ENCODE data around the gene CP. TPM values are rescaled to one million over a fixed set of nuclear protein-coding genes. Genes with fewer than 3 reads are reported as not detected.

CP gene
- total and polyA plus RNA-seq, 11 donors = 0.68 to 5.5 (median 3.5) TPM

DNA sequence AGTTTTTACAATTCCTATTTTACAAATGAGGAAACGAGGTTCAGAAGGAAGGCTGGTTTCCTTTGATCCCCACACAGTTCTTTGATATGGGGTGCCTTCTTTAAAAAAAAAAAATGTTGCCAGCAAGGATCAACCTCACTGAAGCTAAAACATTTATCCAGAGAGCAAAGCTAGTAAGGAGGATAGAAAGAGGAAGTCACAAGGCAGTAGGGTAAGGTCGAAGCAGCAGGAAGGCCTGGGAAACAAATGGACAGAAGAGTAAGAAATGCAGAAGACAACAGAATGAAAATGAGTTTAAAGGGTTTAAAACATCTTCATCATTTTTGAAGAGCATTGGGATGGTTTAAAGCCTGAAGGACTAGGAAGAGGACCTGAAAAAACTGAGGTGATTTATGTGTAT lies 30.6 kb upstream of the CP start:
- H3K9me3 ChIP-seq = no peaks in the 10 kb centered on the region
- no peaks in the 10 kb centered on the region for H3K27me3 ChIP-seq
- peaks cover 0 to 13% (median 3%) of the 10 kb centered on the region in 12 donors for H3K4me1 ChIP-seq
- DNase-seq (no peak), ATAC-seq (no peak)
- H3K4me3 ChIP-seq = no peak overlapping the region
- H3K27ac ChIP-seq = no peak overlapping the region
- intact Hi-C loops (cut with DNase I) = no loop called here
- 77 to 86% (median 79%) methylated on average over 2 of the region's 2 CpGs for WGBS, 4 donors
- H3K36me3 ChIP-seq = no peaks in the 10 kb centered on the region
- TF ChIP-seq, protein P1, sequence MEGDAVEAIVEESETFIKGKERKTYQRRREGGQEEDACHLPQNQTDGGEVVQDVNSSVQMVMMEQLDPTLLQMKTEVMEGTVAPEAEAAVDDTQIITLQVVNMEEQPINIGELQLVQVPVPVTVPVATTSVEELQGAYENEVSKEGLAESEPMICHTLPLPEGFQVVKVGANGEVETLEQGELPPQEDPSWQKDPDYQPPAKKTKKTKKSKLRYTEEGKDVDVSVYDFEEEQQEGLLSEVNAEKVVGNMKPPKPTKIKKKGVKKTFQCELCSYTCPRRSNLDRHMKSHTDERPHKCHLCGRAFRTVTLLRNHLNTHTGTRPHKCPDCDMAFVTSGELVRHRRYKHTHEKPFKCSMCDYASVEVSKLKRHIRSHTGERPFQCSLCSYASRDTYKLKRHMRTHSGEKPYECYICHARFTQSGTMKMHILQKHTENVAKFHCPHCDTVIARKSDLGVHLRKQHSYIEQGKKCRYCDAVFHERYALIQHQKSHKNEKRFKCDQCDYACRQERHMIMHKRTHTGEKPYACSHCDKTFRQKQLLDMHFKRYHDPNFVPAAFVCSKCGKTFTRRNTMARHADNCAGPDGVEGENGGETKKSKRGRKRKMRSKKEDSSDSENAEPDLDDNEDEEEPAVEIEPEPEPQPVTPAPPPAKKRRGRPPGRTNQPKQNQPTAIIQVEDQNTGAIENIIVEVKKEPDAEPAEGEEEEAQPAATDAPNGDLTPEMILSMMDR (IDR thresholded peaks at IDR 0.05) = no peak
- no peak for TF ChIP-seq POLR2A (IDR thresholded peaks at IDR 0.05)

- H3K4me3 ChIP-seq = no peak overlapping the region
- WGBS, 4 donors = 90 to 93% (median 91%) methylated on average over 3 of the region's 3 CpGs
- ATAC-seq = no peak
Measured at GRCh38 chr3:149251186-149251585, 29.6 kb upstream of the CP start.

GRCh38 chr3:149247929-149248691 lies 26.5 kb upstream of the CP start:
- H3K27ac ChIP-seq = peak overlapping the region in 3 of 12 donors; percentile 16 to 33 (median 23)
- ATAC-seq = no peak
- WGBS, 4 donors = 70 to 77% (median 74%) methylated on average over 5 of the region's 5 CpGs

More at GRCh38 chr3:149251186-149251585, 29.6 kb upstream of the CP start:
- Histone ChIP-seq H3K27ac (no peak overlapping the region), H3K9me3 (no peaks in the 10 kb centered on the region), H3K27me3 (no peaks in the 10 kb centered on the region), H3K36me3 (no peaks in the 10 kb centered on the region), H3K4me1 (peaks cover 0 to 22% (median 4%) of the 10 kb centered on the region in 12 donors)
- no peak for DNase-seq
- TF ChIP-seq, protein P1 (IDR thresholded peaks at IDR 0.05) = no peak
- no peak for TF ChIP-seq POLR2A (IDR thresholded peaks at IDR 0.05)
- intact Hi-C loops (cut with DNase I) = no loop called here

More at GRCh38 chr3:149247929-149248691, 26.5 kb upstream of the CP start:
- intact Hi-C loops (cut with DNase I) = loop anchor here in 1 of 10 donors (10.0 kb wide), 1 partner anchor 103 kb away; no protein-coding TSS in a partner anchor
- H3K9me3 ChIP-seq = no peaks in the 10 kb centered on the region
- no peak for DNase-seq
- H3K27me3 ChIP-seq = no peaks in the 10 kb centered on the region
- H3K4me1 ChIP-seq = peaks cover 0 to 52% (median 6%) of the 10 kb centered on the region in 12 donors
- H3K4me3 ChIP-seq = no peak overlapping the region
- TF ChIP-seq, protein P1 (IDR thresholded peaks at IDR 0.05) = no peak
- no peak for TF ChIP-seq POLR2A (IDR thresholded peaks at IDR 0.05)
- no peaks in the 10 kb centered on the region for H3K36me3 ChIP-seq
